Eye (tissue), 1 donor: ENCODE measurements around the gene SCRN1.

Experiments
- DNase-seq: peaks from one replicate; pipeline ENCODE4 v3.0.0-alpha.2; 2015

Gene SCRN1, protein sequence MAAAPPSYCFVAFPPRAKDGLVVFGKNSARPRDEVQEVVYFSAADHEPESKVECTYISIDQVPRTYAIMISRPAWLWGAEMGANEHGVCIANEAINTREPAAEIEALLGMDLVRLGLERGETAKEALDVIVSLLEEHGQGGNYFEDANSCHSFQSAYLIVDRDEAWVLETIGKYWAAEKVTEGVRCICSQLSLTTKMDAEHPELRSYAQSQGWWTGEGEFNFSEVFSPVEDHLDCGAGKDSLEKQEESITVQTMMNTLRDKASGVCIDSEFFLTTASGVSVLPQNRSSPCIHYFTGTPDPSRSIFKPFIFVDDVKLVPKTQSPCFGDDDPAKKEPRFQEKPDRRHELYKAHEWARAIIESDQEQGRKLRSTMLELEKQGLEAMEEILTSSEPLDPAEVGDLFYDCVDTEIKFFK

DNA sequence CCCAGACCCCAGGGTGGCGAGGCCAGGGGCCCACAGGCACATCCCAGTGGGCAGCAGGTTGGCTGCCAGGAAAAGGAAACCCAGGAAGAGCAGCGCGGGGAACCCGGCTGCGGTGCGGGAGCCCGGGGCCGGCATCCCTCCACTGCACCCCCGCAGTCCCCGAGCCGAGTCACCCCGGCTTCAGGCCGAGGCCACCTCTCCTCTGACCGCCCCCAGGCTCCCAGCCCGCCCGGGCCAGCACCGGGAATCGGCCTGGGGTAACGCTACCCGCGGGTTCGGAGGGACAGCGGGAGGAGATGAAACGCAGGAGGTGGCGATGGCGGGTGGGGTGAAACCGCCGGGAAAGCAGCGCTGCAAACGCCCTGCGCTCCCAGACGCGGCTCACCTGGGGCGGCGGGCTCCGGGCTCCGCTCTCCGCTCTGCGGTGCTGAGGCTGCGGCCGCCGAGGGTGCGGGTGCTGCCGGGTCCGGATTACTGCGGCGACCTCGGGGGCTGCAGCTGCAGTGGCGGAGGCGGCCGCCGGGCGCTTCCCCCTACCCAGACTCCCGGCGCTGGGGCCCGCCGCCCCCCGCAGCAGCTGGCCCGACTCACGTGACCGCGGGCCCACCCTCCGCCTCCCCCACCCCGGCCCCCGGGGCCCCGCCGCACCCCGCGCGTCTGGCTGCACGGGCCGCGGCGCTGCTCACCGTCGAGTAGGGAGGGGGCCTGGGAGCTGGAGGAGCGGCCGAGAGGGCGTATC lies at the start of gene SCRN1:
SCRN1 (minus strand) TSS at position 545 of the 739 bp plus-strand sequence. CDS start 20,734 bp downstream, outside the sequence.
- DNase-seq = peak; percentile 80

- no peak for DNase-seq
Observed at GRCh38 chr7:30038196-30038980, 48.8 kb upstream of the SCRN1 start.

DNA sequence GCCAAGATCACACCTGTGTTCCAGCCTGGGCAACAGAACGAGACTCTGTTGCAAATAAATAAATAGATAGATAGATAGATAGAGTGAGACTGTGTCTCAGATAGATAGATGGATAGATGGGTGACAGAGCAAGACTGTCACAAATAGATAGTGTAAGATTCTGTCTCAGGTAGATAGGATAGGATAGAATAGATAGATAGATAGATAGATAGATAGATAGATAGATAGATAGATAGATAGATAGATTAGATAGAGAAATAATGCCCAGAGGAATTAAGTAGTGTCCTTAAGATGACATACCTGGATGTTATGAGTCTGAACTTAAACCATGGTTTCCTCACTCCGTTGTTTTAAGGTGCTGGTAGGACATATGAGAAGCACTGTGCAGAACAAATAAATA lies 46.6 kb upstream of the SCRN1 start:
- DNase-seq = no peak

GRCh38 chr7:30034501-30034900 lies 44.9 kb upstream of the SCRN1 start:
- DNase-seq = no peak

DNA sequence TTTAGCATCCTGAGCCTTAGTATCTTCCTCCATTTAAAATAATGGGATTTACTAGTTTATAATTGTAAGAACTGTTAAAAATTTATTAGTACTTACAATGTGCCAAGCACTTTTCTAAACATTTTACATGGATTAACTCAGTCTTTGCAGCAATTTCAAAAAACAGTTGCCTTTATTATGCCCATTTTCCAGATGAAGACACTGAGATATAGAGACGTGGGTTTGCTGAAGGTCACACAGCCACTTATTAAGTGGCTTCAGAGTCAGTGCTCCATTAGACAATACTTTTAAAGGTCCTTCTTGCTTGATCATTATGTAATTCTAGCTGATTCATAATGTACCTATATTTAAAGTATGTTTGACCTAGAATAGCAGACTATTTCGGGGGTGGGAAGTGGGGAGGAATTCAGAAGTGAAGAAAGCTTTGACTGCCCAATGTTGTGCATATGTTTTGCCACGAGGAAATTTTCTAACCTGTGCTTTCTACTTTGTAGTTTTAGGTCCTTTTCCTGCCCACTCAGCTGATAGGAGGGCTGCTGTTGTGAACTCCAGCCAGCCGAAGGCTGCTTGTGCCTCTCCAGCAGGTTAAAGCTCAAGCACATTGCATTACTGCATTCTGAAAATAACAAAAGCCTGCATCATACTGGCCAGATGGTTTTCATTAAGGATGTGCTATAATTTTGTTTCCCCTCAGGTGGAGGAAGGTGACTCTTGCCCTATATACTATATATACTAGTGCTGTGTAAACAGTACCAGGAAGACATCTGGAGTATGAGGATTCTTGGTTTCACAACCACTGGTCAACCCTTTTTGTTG lies 42.9 kb upstream of the SCRN1 start:
- DNase-seq = peak; percentile 4

- DNase-seq = peak; percentile 27
Observed at GRCh38 chr7:30029696-30030095, 40.1 kb upstream of the SCRN1 start.

GRCh38 chr7:30028749-30029635 lies 39.4 kb upstream of the SCRN1 start:
- peak; percentile 86 for DNase-seq

DNA sequence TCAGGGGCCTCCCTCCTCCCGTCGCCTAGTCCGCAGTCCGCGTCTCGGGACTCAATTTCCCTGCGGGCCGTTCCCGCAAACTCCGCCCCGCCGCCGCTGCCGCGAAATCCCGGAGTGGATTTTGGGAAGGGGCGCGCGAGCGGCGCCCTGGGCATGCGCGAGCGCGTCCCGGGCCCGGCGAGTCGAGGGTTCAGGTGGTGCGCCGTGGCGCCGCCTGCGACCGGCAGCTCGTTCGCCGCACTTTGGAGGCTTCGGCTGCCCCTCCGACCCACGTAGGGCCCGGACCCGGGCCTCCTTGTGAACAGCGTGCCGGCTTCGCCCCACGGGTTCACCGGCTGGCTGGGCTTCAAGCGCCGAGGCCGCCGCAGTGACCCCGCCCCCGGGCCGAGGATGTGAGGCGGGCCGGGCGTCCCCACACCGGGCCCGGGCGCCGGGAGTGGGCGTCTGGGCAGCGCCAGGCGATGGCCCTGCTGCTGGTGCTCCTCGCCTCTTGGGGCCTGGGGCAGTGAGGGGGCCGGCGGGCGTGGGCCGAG lies 38.7 kb upstream of the SCRN1 start, which contains the start of gene PLEKHA8:
PLEKHA8 (plus strand) TSS at position 197 of the 533 bp plus-strand sequence. CDS start 351 bp downstream, outside the sequence.
- peak; percentile 97 for DNase-seq

GRCh38 chr7:30027740-30028215 lies 38.2 kb upstream of the SCRN1 start:
- no peak for DNase-seq

DNA sequence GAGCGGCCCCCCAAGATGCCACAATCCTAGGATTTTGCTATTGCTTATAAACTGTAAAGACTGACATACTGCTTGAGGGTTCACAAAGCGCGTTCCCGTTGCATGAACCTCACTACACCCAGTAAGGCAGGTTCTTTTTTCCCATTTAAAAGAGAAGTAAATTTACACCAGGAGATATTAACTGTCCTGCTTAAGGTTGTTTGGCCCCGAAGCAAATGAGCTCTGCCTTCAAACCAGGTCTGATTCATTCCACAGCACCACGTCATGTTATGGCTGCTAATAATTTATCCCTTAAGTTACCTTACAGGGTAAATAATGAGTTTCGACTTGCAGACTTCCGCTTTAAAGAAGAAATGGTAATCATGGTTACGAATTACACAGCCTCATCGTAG lies 37.5 kb upstream of the SCRN1 start:
- DNase-seq = no peak

- DNase-seq = peak; percentile 99
Observed at GRCh38 chr7:30026229-30027064, 36.8 kb upstream of the SCRN1 start, which contains the start of gene FKBP14. Gene FKBP14, minus strand, starts transcription at chr7:30026702. Its CDS starts 194 bp downstream, at chr7:30026508.

DNA sequence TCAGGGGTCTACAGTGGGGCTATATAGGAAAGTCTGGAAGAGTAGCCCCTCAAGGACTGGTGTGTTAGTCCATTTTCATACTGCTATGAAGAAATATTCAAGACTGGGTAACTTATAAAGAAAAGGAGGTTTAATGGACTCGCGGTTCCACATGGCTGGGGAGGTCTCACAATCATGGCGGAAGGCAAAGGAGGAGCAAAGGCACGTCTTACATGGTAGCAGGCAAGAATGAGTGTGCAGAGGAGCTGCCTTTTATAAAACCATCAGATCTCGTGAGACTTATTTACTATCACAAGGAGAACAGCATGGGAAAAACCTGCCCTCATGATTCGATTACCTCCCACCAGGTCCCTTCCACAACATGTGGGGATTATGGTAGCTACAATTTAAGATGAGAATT lies 33.9 kb upstream of the SCRN1 start:
- no peak for DNase-seq

DNA sequence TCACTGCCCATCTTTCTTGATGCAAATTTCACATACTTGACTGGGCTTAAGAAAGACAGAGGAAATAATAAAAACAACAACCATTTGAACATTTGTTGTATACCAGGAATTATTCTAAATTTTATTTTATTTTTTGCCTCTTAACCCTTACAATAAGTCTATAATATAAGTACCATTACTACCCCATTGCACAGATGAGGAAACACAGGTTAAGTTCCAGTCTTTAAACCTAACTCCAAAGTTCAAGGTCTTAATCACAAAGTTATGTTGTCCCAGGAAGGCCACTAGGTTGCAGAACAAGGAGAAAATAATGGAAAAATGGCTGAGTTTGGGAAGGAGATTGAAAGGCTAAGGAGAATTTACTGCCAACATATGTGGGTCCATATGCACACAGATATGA lies 33.4 kb upstream of the SCRN1 start:
- no peak for DNase-seq

DNA sequence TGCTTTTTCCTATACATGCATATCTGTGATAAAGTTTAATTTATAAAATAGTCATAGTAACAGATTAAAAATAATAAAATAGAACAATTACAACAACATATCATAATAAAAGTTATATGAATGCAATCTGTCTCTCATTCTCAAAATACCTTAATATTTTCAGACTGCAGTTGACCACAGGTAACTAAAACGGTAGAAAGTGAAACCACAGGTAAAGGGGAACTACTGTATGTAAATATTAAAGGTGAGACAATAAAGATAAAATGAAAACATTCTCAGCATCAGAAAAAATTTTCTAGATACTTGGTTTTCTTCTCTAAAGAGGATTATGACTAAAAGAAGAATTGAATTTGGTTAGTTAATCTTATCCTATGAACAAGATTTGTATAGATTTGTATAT lies 30.9 kb upstream of the SCRN1 start:
- DNase-seq = no peak

- no peak for DNase-seq
Observed at GRCh38 chr7:30019960-30020359, 30.4 kb upstream of the SCRN1 start.

DNA sequence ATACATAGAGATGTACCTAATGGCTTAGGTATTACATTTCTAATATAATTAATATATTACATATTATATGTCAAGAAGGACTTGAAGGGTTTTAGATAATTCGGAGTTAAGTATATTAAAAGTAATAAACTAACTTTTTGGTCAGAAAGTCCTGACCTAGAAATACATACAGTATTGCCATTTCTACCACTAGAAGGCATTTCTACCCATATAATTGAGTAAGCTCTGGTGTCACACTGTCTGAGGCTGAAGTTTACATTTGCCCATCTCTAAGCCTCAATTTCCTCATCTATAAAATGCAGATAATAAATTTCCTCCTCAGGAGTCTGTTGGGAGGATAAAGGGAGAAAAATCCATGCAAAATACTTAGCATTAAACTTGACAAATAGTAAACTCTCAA lies 29.8 kb upstream of the SCRN1 start:
- DNase-seq = no peak

- no peak for DNase-seq
Observed at GRCh38 chr7:30018451-30018850, 28.9 kb upstream of the SCRN1 start.

- no peak for DNase-seq
Observed at GRCh38 chr7:30012757-30013156, 23.2 kb upstream of the SCRN1 start.

GRCh38 chr7:30010021-30010420 lies 20.4 kb upstream of the SCRN1 start:
- no peak for DNase-seq

DNA sequence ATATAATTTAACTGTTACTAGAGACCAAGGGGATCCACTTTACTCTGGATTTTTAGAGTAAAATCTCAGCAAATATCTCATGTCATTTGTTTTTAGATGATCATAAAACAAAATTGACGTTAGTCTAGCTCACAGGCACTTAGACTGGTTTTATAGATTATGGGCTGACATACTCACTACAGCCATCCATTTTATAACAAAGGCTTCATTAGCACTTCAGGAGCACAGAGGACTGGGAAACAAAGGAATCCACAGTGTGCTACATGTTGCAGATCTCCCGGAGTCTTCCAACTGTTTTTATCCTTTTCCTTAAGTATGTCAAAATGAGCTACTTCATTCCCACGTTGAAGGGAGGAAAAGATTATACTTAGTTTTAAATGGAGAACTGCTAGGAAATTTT lies 15.9 kb upstream of the SCRN1 start:
- DNase-seq = peak; percentile 45
